GM18873 (cell line): Measurements from ENCODE around the gene TAS2R39.

Experiments used
- ATAC-seq: cut with Tn5 transposase; IDR thresholded peaks from one replicate; pipeline ENCODE4 v1.9.1; 2021; ENCODE audit warnings: mild to moderate bottlenecking, moderate library complexity, moderate number of reproducible peaks; ENCODE audit not compliant: unreplicated experiment, low FRiP score

TAS2R39 gene

DNA sequence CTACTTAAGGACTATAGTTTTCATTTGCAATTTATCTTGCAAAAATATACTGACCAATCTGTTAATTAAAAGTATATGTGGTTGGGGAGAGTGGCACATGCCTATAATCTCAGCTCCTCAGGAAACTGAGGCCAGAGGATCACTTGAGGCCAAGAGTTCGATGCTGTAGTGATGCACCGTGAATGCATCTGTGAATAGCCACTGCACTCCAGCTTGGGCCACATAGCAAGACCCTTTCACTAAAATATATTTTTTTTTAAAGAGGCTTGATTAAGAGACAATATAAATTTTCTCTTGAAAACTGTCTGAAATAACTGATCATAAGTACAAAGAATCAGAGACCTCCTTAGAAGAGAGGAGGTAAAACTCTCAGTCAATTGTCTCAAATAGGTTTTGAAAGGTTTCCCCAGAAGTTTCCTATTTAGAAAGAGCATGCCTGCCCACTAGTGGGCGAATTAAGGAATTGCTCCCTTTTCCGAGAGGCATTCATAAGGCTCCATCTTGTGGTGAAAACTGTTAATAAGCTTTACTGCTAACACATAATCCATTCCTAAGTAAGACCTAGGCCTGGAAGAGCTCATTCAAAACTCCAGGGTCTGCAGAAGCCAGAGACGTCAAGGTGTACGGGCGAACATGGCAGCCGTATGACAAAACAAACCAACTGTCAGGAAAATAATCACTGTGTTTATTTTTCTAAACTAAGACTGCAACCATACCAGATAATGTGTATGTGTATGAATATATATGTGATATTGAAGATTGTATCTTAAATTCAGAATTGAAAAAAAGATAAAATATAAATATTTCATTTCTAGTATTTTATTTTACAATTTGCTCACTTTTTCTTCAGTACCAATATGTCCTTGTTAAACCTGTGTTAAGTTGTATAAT is 31.8 kb downstream of the TAS2R39 start:
- ATAC-seq, result peak; percentile 90

DNA sequence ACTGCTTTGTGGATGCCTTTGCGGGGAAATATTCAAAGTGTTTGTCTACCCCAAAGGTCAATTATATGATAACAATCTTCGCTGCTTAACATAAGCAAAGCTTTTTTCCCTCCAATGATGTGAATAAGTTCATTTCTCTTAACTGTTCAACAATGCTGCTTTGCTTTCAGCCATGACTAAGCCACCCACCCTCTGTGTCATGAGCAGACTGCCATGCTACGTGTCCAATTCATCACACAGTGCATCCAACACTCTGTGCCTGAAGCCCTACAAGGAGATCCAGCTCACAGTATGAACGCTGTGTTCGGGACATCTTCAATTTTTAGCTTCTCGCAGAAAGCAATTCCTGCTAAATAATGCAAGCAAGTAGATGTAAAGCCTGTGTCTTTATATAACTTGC is 32.9 kb downstream of the TAS2R39 start:
- ATAC-seq, result no peak

DNA sequence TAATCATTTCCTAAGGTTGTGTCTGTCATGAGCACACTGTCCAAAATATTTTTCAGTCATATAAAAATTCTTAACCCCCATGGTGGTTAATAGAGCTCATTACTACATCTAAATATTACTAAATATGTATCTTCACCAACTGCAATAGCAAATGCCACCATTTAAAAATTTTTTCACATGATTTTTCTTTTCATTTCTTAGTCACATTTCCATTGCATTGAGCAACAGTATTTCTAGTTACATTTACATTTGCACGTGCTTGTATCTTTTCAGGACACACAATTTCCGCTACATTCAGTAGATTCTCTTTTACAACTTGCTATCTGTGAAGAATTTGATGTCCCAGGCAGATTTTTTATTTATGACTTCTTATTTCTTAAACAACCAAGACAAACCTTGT is 33.5 kb downstream of the TAS2R39 start:
- ATAC-seq, result no peak

- no peak for ATAC-seq
Observed at GRCh38 chr7:143217806-143218205, 34.6 kb downstream of the TAS2R39 start.

GRCh38 chr7:143221286-143221685 is 38.1 kb downstream of the TAS2R39 start:
- no peak for ATAC-seq

DNA sequence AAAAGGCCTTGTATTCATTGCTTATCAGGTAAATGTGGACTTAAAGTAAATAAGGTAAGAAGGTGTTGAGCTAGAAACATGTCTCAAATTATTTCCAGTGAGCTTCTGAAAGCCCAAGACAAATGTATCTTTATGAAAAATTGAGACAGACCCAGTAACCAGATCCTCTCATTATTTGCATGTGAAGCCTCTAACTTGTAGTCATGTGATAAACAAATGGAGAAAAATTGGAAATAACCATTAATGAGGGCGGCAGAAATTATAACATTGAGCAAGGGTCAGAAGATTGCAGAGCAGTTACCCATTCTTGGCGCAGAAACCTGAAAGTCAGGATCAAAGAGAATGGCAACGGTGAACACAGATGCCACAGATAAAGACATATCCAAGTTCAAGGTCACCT is 38.5 kb downstream of the TAS2R39 start, which contains the start of gene TAS2R40:
Gene TAS2R40 (plus strand): TSS at position 301 of the 400 bp plus-strand sequence. CDS start 42 bp downstream, at position 343.
- ATAC-seq, result no peak

GRCh38 chr7:143222782-143223181 is 39.6 kb downstream of the TAS2R39 start:
- no peak for ATAC-seq

- no peak for ATAC-seq
Observed at GRCh38 chr7:143223784-143224183, 40.6 kb downstream of the TAS2R39 start.

- no peak for ATAC-seq
Observed at GRCh38 chr7:143225047-143225446, 41.8 kb downstream of the TAS2R39 start.

GRCh38 chr7:143227806-143228205 is 44.6 kb downstream of the TAS2R39 start:
- ATAC-seq, result no peak

- ATAC-seq, result no peak
Observed at GRCh38 chr7:143229054-143229790, 46.0 kb downstream of the TAS2R39 start.

GRCh38 chr7:143230602-143231457 is 47.6 kb downstream of the TAS2R39 start:
- ATAC-seq, result no peak
